CD8-positive, alpha-beta memory T cell (primary cell): ENCODE results near the gene LSM11. TPM values are rescaled to one million over a fixed set of nuclear protein-coding genes. Genes with fewer than 3 reads are reported as not detected.

Experiments
- CTCF ChIA-PET: fragments of 350-600 bp; sonication (Branson Sonifier 250); formaldehyde crosslinking; loops from one replicate; lab custom pipeline; 2021; ENCODE audit warnings: antibody characterized with exemption; lab: Charles Lee
- POLR2A ChIA-PET: fragments of 350-600 bp; sonication (Branson Sonifier 250); formaldehyde crosslinking; loops from one replicate; lab custom pipeline; 2021; ENCODE audit warnings: antibody characterized with exemption; lab: Charles Lee
- DNase-seq, 5 donors: peaks; one replicate each; pipeline versions ENCODE4 v3.0.0 to v3.0.0-alpha.2; 2020 to 2022; ENCODE audit warnings: mixed read lengths in 1 of 5
- H3K27ac ChIP-seq: one replicate; pipeline ENCODE4 v1.7.0; 2013; ENCODE audit warnings: low read depth, mild to moderate bottlenecking, low read length, moderate library complexity
- H3K27me3 ChIP-seq: 2 replicates; pipeline ENCODE4 v1.7.0; 2013; ENCODE audit warnings: low read length, mild to moderate bottlenecking; ENCODE audit not compliant: insufficient read depth, poor library complexity, severe bottlenecking
- H3K36me3 ChIP-seq: 2 replicates; pipeline ENCODE4 v1.7.0; 2013; ENCODE audit warnings: mild to moderate bottlenecking, low read length, moderate library complexity; ENCODE audit not compliant: insufficient read depth
- H3K4me1 ChIP-seq: 2 replicates; pipeline ENCODE4 v1.7.0; 2013; ENCODE audit warnings: mild to moderate bottlenecking, low read length, moderate library complexity; ENCODE audit not compliant: insufficient read depth
- H3K4me3 ChIP-seq: 2 replicates; pipeline ENCODE4 v1.7.0; 2013; ENCODE audit warnings: mild to moderate bottlenecking, low read length
- H3K9me3 ChIP-seq: 2 replicates; pipeline ENCODE4 v1.7.0; 2013; ENCODE audit warnings: mild to moderate bottlenecking, low read length
- H3K27ac Mint-ChIP-seq, 8 donors: one replicate each; pipeline ENCODE4 v1.8.0; 2020 to 2021; ENCODE audit warnings: mixed read lengths in 8 of 8, mild to moderate bottlenecking in 6 of 8, inconsistent platforms in 3 of 8, moderate library complexity in 3 of 8
- H3K27me3 Mint-ChIP-seq, 2 donors: one replicate each; pipeline ENCODE4 v1.8.0; 2020 to 2021; ENCODE audit warnings: mixed read lengths in 2 of 2, mild to moderate bottlenecking in 1 of 2, moderate library complexity in 1 of 2
- H3K36me3 Mint-ChIP-seq, 3 donors: one replicate each; pipeline ENCODE4 v1.8.0; 2020 to 2021; ENCODE audit warnings: mixed read lengths in 3 of 3, inconsistent platforms in 1 of 3, mild to moderate bottlenecking in 1 of 3
- H3K4me1 Mint-ChIP-seq, 3 donors: one replicate each; pipeline ENCODE4 v1.8.0; 2020 to 2021; ENCODE audit warnings: mixed read lengths in 3 of 3, inconsistent platforms in 1 of 3, mild to moderate bottlenecking in 1 of 3
- H3K4me3 Mint-ChIP-seq, 7 donors: one replicate each; pipeline ENCODE4 v1.8.0; 2020 to 2021; ENCODE audit warnings: mixed read lengths in 7 of 7, mild to moderate bottlenecking in 6 of 7, moderate library complexity in 4 of 7, inconsistent platforms in 2 of 7
- H3K9me3 Mint-ChIP-seq, 5 donors: one replicate each; pipeline ENCODE4 v1.8.0; 2020 to 2022; ENCODE audit warnings: mixed read lengths in 5 of 5, mild to moderate bottlenecking in 3 of 5, moderate library complexity in 2 of 5, inconsistent platforms in 1 of 5
- polyA plus RNA-seq: library from polyadenylated mRNA; unstranded; fragments of 300-500 nt; fragmentation: Illumina TruSeq; gene quantifications from one replicate; pipeline ENCODE4 v1.2.3, GENCODE V29; 2021
- total RNA-seq, 2 experiments: library from RNA; stranded (reverse); gene quantifications; one replicate each; pipeline ENCODE4 v1.2.3, GENCODE V29; 2021

Gene LSM11
- total and polyA plus RNA-seq, 3 experiments from 2014 or later: 0.82 to 7.9 (median 7.8) TPM

- Mint-ChIP-seq H3K36me3 (peaks cover 0 to 11% (median 4%) of the 10 kb centered on the region in 3 donors), H3K4me3 (no peak overlapping the region), H3K9me3 (no peaks in the 10 kb centered on the region), H3K27me3 (no peaks in the 10 kb centered on the region), H3K4me1 (peaks cover 0 to 5% (median 0%) of the 10 kb centered on the region in 3 donors), H3K27ac (no peak overlapping the region)
- no peak for DNase-seq
- Histone ChIP-seq H3K4me3 (no peak overlapping the region), H3K27me3 (no peaks in the 10 kb centered on the region), H3K4me1 (no peaks in the 10 kb centered on the region), H3K36me3 (no peaks in the 10 kb centered on the region), H3K9me3 (no peaks in the 10 kb centered on the region), H3K27ac (no peak overlapping the region)
- CTCF ChIA-PET: interaction anchor here (1.1 to 2.1 kb wide), 5 partner anchors 10 to 310 kb away, joined by 3 to 6 read pairs (median 3); no protein-coding TSS in a partner anchor
- POLR2A ChIA-PET: no interaction called here
Measured at GRCh38 chr5:157764531-157764930, 21.0 kb downstream of the LSM11 start.

- H3K4me3 Mint-ChIP-seq: no peak overlapping the region
- H3K27me3 ChIP-seq: no peaks in the 10 kb centered on the region
- H3K4me1 ChIP-seq: no peaks in the 10 kb centered on the region
- H3K9me3 ChIP-seq: no peaks in the 10 kb centered on the region
- H3K9me3 Mint-ChIP-seq: peaks cover 0 to 3% (median 0%) of the 10 kb centered on the region in 5 donors
- H3K4me3 ChIP-seq: no peak overlapping the region
- CTCF ChIA-PET: no interaction called here
- POLR2A ChIA-PET: no interaction called here
- H3K27ac ChIP-seq: no peak overlapping the region
- peaks cover 0 to under 1% (median 0%) of the 10 kb centered on the region in 3 donors for H3K36me3 Mint-ChIP-seq
- DNase-seq: no peak
- H3K27ac Mint-ChIP-seq: no peak overlapping the region
- no peaks in the 10 kb centered on the region for H3K36me3 ChIP-seq
- H3K27me3 Mint-ChIP-seq: peaks cover 2 to 9% of the 10 kb centered on the region in 2 donors
- peaks cover 0 to 5% (median 0%) of the 10 kb centered on the region in 3 donors for H3K4me1 Mint-ChIP-seq
Measured at GRCh38 chr5:157766442-157766841, 22.9 kb downstream of the LSM11 start.

- Mint-ChIP-seq H3K36me3 (no peaks in the 10 kb centered on the region), H3K4me3 (no peak overlapping the region), H3K27ac (no peak overlapping the region), H3K4me1 (peaks cover 0 to 3% (median under 1%) of the 10 kb centered on the region in 3 donors), H3K27me3 (peaks cover 2 to 9% of the 10 kb centered on the region in 2 donors), H3K9me3 (peaks cover 0 to 3% (median 0%) of the 10 kb centered on the region in 5 donors)
- H3K27me3 ChIP-seq: no peaks in the 10 kb centered on the region
- no peaks in the 10 kb centered on the region for H3K9me3 ChIP-seq
- H3K4me1 ChIP-seq: no peaks in the 10 kb centered on the region
- H3K36me3 ChIP-seq: no peaks in the 10 kb centered on the region
- DNase-seq: no peak
- H3K4me3 ChIP-seq: no peak overlapping the region
- ChIA-PET POLR2A (no interaction called here), CTCF (no interaction called here)
- no peak overlapping the region for H3K27ac ChIP-seq
Measured at GRCh38 chr5:157766902-157767301, 23.4 kb downstream of the LSM11 start.

- peaks cover 0 to 3% (median 0%) of the 10 kb centered on the region in 5 donors for H3K9me3 Mint-ChIP-seq
- H3K27ac ChIP-seq: no peak overlapping the region
Measured at GRCh38 chr5:157767689-157768088, 24.2 kb downstream of the LSM11 start.

GRCh38 chr5:157770665-157771064, 27.2 kb downstream of the LSM11 start:
- ChIA-PET CTCF (interaction anchor here (1.1 kb wide), 1 partner anchor 9 kb away, joined by 3 read pairs; no protein-coding TSS in a partner anchor), POLR2A (no interaction called here)
- H3K9me3 ChIP-seq: no peaks in the 10 kb centered on the region
- DNase-seq: no peak
- peaks cover 2 to 5% (median 5%) of the 10 kb centered on the region in 3 donors for H3K4me1 Mint-ChIP-seq
- no peaks in the 10 kb centered on the region for H3K36me3 ChIP-seq
- H3K27me3 Mint-ChIP-seq: peaks cover 2 to 18% of the 10 kb centered on the region in 2 donors
- no peaks in the 10 kb centered on the region for H3K27me3 ChIP-seq
- H3K4me3 Mint-ChIP-seq: no peak overlapping the region
- H3K27ac Mint-ChIP-seq: no peak overlapping the region
- H3K9me3 Mint-ChIP-seq: peaks cover 0 to 3% (median 0%) of the 10 kb centered on the region in 5 donors
- no peak overlapping the region for H3K4me3 ChIP-seq
- no peaks in the 10 kb centered on the region for H3K4me1 ChIP-seq
- no peak overlapping the region for H3K27ac ChIP-seq
- H3K36me3 Mint-ChIP-seq: no peaks in the 10 kb centered on the region

More at GRCh38 chr5:157767689-157768088, 24.2 kb downstream of the LSM11 start:
- ChIA-PET CTCF (no interaction called here), POLR2A (no interaction called here)
- H3K36me3 Mint-ChIP-seq: no peaks in the 10 kb centered on the region
- peaks cover 2 to 5% (median 5%) of the 10 kb centered on the region in 3 donors for H3K4me1 Mint-ChIP-seq
- Histone ChIP-seq H3K36me3 (no peaks in the 10 kb centered on the region), H3K4me3 (no peak overlapping the region), H3K27me3 (no peaks in the 10 kb centered on the region), H3K9me3 (no peaks in the 10 kb centered on the region), H3K4me1 (no peaks in the 10 kb centered on the region)
- H3K27ac Mint-ChIP-seq: no peak overlapping the region
- DNase-seq: no peak
- peaks cover 2 to 14% of the 10 kb centered on the region in 2 donors for H3K27me3 Mint-ChIP-seq
- no peak overlapping the region for H3K4me3 Mint-ChIP-seq

- DNase-seq: no peak
- Histone ChIP-seq H3K9me3 (no peaks in the 10 kb centered on the region), H3K36me3 (no peaks in the 10 kb centered on the region), H3K27me3 (no peaks in the 10 kb centered on the region), H3K4me3 (no peak overlapping the region), H3K4me1 (no peaks in the 10 kb centered on the region), H3K27ac (no peak overlapping the region)
- Mint-ChIP-seq H3K27ac (peak overlapping the region in 2 of 8 donors; percentile 4 to 36), H3K9me3 (peaks cover 0 to 3% (median 0%) of the 10 kb centered on the region in 5 donors), H3K4me3 (peak overlapping the region in 5 of 7 donors; percentile 29 to 59 (median 41)), H3K27me3 (peaks cover 2 to 18% of the 10 kb centered on the region in 2 donors), H3K4me1 (peaks cover 2 to 5% (median 5%) of the 10 kb centered on the region in 3 donors), H3K36me3 (no peaks in the 10 kb centered on the region)
- ChIA-PET CTCF (interaction anchor here (1.6 kb wide), 1 partner anchor 29 kb away, joined by 4 read pairs; no protein-coding TSS in a partner anchor), POLR2A (no interaction called here)
Measured at GRCh38 chr5:157772127-157772526, 28.6 kb downstream of the LSM11 start.

- no peaks in the 10 kb centered on the region for H3K36me3 Mint-ChIP-seq
- ChIA-PET CTCF (no interaction called here), POLR2A (no interaction called here)
- H3K27ac Mint-ChIP-seq: no peak overlapping the region
- Histone ChIP-seq H3K36me3 (no peaks in the 10 kb centered on the region), H3K27me3 (no peaks in the 10 kb centered on the region), H3K4me1 (no peaks in the 10 kb centered on the region), H3K9me3 (no peaks in the 10 kb centered on the region), H3K27ac (no peak overlapping the region), H3K4me3 (no peak overlapping the region)
- DNase-seq: no peak
- H3K4me3 Mint-ChIP-seq: no peak overlapping the region
- H3K4me1 Mint-ChIP-seq: no peaks in the 10 kb centered on the region
- no peaks in the 10 kb centered on the region for H3K9me3 Mint-ChIP-seq
- H3K27me3 Mint-ChIP-seq: peaks cover 0 to 2% of the 10 kb centered on the region in 2 donors
Measured at GRCh38 chr5:157778121-157778805, 34.8 kb downstream of the LSM11 start.

GRCh38 chr5:157779221-157779620, 35.7 kb downstream of the LSM11 start:
- ChIA-PET CTCF (no interaction called here), POLR2A (no interaction called here)

More at GRCh38 chr5:157779221-157779620, 35.7 kb downstream of the LSM11 start:
- Mint-ChIP-seq H3K36me3 (peaks cover 0 to 2% (median 0%) of the 10 kb centered on the region in 3 donors), H3K4me3 (no peak overlapping the region), H3K27me3 (no peaks in the 10 kb centered on the region), H3K27ac (no peak overlapping the region), H3K4me1 (no peaks in the 10 kb centered on the region), H3K9me3 (no peaks in the 10 kb centered on the region)
- Histone ChIP-seq H3K36me3 (no peaks in the 10 kb centered on the region), H3K27me3 (no peaks in the 10 kb centered on the region), H3K9me3 (no peaks in the 10 kb centered on the region), H3K4me3 (no peak overlapping the region), H3K4me1 (no peaks in the 10 kb centered on the region), H3K27ac (no peak overlapping the region)
- DNase-seq: no peak
